Measurements from ENCODE around the gene SHCBP1. TPM values are rescaled to one million over a fixed set of nuclear protein-coding genes. Genes with fewer than 3 reads are reported as not detected.
A peak's percentile ranks its signal among the peaks of the same experiment; 100 is the strongest.

The SHCBP1 gene
- total and polyA plus RNA-seq, 2 of the 4 experiments (the other 2 are of a cell fraction), result 18.3 to 18.6 TPM

DNA sequence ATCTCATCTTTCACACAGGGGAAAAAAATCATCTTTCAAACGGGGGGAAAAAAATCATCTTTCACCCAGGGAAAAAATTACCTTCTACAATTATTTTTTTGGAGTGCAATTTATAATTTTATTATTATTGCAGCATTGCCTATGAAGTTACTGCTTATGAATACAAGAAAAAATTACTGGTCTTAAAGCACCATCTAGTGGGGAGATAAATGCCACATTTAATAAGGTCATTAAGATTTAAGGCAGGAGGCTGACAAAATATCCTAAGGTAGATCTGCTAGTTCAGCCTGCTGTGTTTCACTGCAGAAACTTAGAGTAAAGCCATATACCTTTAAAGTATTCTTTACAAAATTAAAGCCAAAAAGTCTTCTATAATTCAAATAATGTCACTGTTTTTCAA lies 13.7 kb downstream of the SHCBP1 start:
- in situ Hi-C loops (cut with MboI; ENCODE audit: low sequenced_read_pairs) (loop anchor here (5.0 kb wide), 1 partner anchor 50 kb away; no protein-coding TSS in a partner anchor), dilution Hi-C loops (cut with HindIII; ENCODE audit: low sequenced_read_pairs, unreplicated experiment) (no loop called here), intact Hi-C loops (cut with micrococcal nuclease) (loop anchor here (1.0 kb wide), 1 partner anchor 53 kb away; no protein-coding TSS in a partner anchor)
- CTCF ChIA-PET, result interaction anchor here (0.8 kb wide), 1 partner anchor 12 kb away, joined by 4 read pairs; no protein-coding TSS in a partner anchor
- no peaks in the 10 kb centered on the region; the same call in 1 of the 2 replicates for H3K9me1 ChIP-seq (ENCODE audit: insufficient read depth, low read length)
- no peak overlapping the region for H3K4ac ChIP-seq (ENCODE audit: low read depth, low read length)
- TF ChIP-seq MAZ (IDR thresholded peaks at IDR 0.05; ENCODE audit: borderline replicate concordance, low read depth, low read length) (no peak), CHD1 (IDR thresholded peaks at IDR 0.05; ENCODE audit: low read depth, low read length) (no peak), RAD21 (IDR thresholded peaks at IDR 0.05; ENCODE audit: low read length) (peak; percentile 64), POLR2A (IDR thresholded peaks at IDR 0.05; ENCODE audit: low read depth, low read length) (no peak), BHLHE40 (IDR thresholded peaks at IDR 0.05; ENCODE audit: low read depth, low read length) (no peak), SMC3 (IDR thresholded peaks at IDR 0.05; ENCODE audit: low read depth, low read length) (peak; percentile 37; the same call in 1 of the 2 replicates), NFE2L2 (IDR thresholded peaks at IDR 0.05; ENCODE audit: low read depth, low read length) (no peak)
- TF ChIP-seq, protein P1, sequence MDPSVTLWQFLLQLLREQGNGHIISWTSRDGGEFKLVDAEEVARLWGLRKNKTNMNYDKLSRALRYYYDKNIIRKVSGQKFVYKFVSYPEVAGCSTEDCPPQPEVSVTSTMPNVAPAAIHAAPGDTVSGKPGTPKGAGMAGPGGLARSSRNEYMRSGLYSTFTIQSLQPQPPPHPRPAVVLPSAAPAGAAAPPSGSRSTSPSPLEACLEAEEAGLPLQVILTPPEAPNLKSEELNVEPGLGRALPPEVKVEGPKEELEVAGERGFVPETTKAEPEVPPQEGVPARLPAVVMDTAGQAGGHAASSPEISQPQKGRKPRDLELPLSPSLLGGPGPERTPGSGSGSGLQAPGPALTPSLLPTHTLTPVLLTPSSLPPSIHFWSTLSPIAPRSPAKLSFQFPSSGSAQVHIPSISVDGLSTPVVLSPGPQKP (IDR thresholded peaks at IDR 0.05; ENCODE audit: borderline replicate concordance, low read depth, low read length), result no peak
- TF ChIP-seq, protein P2, sequence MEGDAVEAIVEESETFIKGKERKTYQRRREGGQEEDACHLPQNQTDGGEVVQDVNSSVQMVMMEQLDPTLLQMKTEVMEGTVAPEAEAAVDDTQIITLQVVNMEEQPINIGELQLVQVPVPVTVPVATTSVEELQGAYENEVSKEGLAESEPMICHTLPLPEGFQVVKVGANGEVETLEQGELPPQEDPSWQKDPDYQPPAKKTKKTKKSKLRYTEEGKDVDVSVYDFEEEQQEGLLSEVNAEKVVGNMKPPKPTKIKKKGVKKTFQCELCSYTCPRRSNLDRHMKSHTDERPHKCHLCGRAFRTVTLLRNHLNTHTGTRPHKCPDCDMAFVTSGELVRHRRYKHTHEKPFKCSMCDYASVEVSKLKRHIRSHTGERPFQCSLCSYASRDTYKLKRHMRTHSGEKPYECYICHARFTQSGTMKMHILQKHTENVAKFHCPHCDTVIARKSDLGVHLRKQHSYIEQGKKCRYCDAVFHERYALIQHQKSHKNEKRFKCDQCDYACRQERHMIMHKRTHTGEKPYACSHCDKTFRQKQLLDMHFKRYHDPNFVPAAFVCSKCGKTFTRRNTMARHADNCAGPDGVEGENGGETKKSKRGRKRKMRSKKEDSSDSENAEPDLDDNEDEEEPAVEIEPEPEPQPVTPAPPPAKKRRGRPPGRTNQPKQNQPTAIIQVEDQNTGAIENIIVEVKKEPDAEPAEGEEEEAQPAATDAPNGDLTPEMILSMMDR (conservative IDR thresholded peaks at IDR 0.05; ENCODE audit: low read depth, low read length), result peak; percentile 66
- no peak overlapping the region for H2BK5ac ChIP-seq (ENCODE audit: low read depth, low read length, poor library complexity, severe bottlenecking)
- H3K4me1 ChIP-seq (ENCODE audit: control insufficient read depth, insufficient read depth, low read length), result no peaks in the 10 kb centered on the region
- no peak overlapping the region for H3K9ac ChIP-seq (ENCODE audit: low read depth, low read length)
- no peak overlapping the region for H2BK120ac ChIP-seq (ENCODE audit: low read depth, low read length)
- no peak overlapping the region for H3K14ac ChIP-seq (replicated peaks; ENCODE audit: low read depth, low read length)
- H2AFZ ChIP-seq (replicated peaks; ENCODE audit: low read length, poor library complexity), result no peak overlapping the region
- peaks cover 1% of the 10 kb centered on the region; the same call in 1 of the 2 replicates for H3K36me3 ChIP-seq (ENCODE audit: control insufficient read depth, insufficient read depth, low read length)
- no CpG with 5 or more reads among the region's 1 CpG for WGBS, 2 experiments (ENCODE audit: extremely low coverage in 2 of 2, insufficient read length in 1 of 2)
- no peak overlapping the region for H2AK5ac ChIP-seq (ENCODE audit: low read depth, low read length)
- H3K27ac ChIP-seq (ENCODE audit: insufficient read depth, low read length), result no peak overlapping the region
- BruUV-seq (replicated peaks), result no TSS peak
- POLR2A ChIA-PET (ENCODE audit: unreplicated experiment), result no interaction called here
- H3K18ac ChIP-seq (ENCODE audit: low read depth, low read length), result no peak overlapping the region
- H4K5ac ChIP-seq (ENCODE audit: low read depth, low read length), result no peak overlapping the region
- H4K8ac ChIP-seq (ENCODE audit: low read depth in 2 of 2, low read length in 2 of 2), result no peak overlapping the region
- H3K23ac ChIP-seq (ENCODE audit: low read depth, low read length), result no peak overlapping the region
- H2BK15ac ChIP-seq (ENCODE audit: low read depth, low read length), result no peak overlapping the region
- no peak overlapping the region for H3K4me3 ChIP-seq (ENCODE audit: insufficient read depth, low read depth, low read length)
- no peak overlapping the region for H4K91ac ChIP-seq (ENCODE audit: insufficient read depth, low read depth, low read length)
- H2AK9ac ChIP-seq (replicated peaks; ENCODE audit: low read depth, low read length, poor library complexity), result no peak overlapping the region
- H3K9me3 ChIP-seq (ENCODE audit: control insufficient read depth, insufficient read depth, low read length), result no peaks in the 10 kb centered on the region
- H2BK20ac ChIP-seq (ENCODE audit: low read depth, low read length), result no peak overlapping the region
- no peaks in the 10 kb centered on the region for H3K27me3 ChIP-seq (ENCODE audit: control insufficient read depth, insufficient read depth, low read length)
- no peaks in the 10 kb centered on the region for H4K20me1 ChIP-seq (ENCODE audit: insufficient read depth, low read length)
- ATAC-seq (ENCODE audit: low read depth) (peak; percentile 88), DNase-seq (peak; percentile 76)
- H3K56ac ChIP-seq (ENCODE audit: extremely low read depth, insufficient read depth, low read length), result no peak overlapping the region
- H3K4me2 ChIP-seq (ENCODE audit: low read depth, low read length), result no peak overlapping the region
- H3K79me1 ChIP-seq (ENCODE audit: low read depth in 1 of 2, low read length in 2 of 2), result peaks cover 15 to 27% of the 10 kb centered on the region in 2 experiments

Measured in IMR-90 (cell line).